Spleen (tissue), 7 donors: ENCODE results near the gene TMEM88.

Source experiments
- CTCF ChIP-seq, 11 experiments: fragments of 200-600 bp in 7 of 11; fragments of 450-650 bp in 4 of 11; sonication (generic) in 4 of 11; IDR thresholded peaks in 8 of 11; conservative IDR thresholded peaks in 3 of 11; 1 replicate in 7 of 11; 2 replicates in 4 of 11; pipeline versions ENCODE4 v1.4.0 to v1.8.0; 2016 to 2021; ENCODE audit warnings: antibody characterized with exemption in 11 of 11, inconsistent platforms in 4 of 11, mild to moderate bottlenecking in 1 of 11
- POLR2A ChIP-seq, 3 donors: fragments of 450-650 bp; IDR thresholded peaks; one replicate each; pipeline ENCODE4 v1.5.1; 2017; ENCODE audit warnings: antibody characterized with exemption in 3 of 3, mild to moderate bottlenecking in 1 of 3
- donor health status: DM: no; HTN: no; CAD: no; lungs with moderate emphysema.
- donor health status: DM: no; HTN: no; CAD: no.
- donor health status: DM: no; HTN: no; CAD: no.

GRCh38 chr17:7843536-7844291, 11.2 kb upstream of the TMEM88 start:
- TF ChIP-seq CTCF (IDR thresholded peaks at IDR 0.05 in 8 of 11, conservative IDR thresholded peaks at IDR 0.05 in 3 of 11) (no peak), POLR2A (IDR thresholded peaks at IDR 0.05) (peak in 2 of 3 donors; percentile 52 to 57)
